NT2/D1 (cell line): Measurements from ENCODE around the gene HSD17B1.
"Not testable (repeated sequence)": the region's sequence is repeated elsewhere in the genome, so short reads cannot be mapped to it uniquely, and the experiment has no call there.

Experiments
- SUZ12 ChIP-seq: IDR thresholded peaks from 2 replicates; pipeline ENCODE4 v1.6.1; 2011; ENCODE audit not compliant: insufficient read length, insufficient read depth; ENCODE audit errors: extremely low read depth
- ZNF274 ChIP-seq: IDR thresholded peaks from 2 replicates; pipeline ENCODE4 v1.6.1; 2011; ENCODE audit warnings: mild to moderate bottlenecking, low read depth, low read length

DNA sequence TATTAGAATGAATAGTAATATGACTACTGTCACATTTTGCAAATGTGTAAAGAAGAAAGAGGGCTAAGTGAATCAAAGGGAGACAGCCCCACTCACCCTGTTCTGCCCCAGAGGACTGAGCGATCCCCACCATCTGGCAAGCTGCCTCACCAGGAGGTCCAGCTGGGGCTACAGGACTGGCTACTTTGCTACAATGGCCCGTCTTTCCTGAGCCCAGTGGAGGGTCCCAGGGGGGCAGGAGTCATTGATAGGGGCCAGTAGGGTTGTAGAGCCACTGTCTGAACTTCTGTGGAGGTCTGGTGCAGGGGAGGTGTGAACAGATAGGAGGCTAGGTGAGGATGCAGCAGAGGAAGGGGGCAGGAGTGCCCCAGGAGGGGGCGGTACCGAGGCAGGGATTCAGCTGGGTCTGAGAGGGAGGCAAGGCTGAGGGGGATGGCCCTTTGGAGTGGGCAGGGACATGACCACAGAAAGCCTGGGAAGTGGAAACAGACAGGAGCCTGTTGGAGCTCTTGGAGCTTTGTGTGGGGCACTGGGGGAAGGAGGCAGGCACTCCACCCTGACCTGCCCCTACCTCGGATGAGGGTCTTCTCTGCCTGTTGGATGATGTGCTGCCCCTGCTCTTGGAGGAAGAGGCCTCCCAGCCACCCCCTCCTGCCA is 3.4 kb downstream of the HSD17B1 start:
- TF ChIP-seq SUZ12, ZNF274: not testable (repeated sequence)
